HEK293 (cell line): ENCODE results near the gene ATP7B.
A peak's percentile ranks its signal among the peaks of the same experiment; 100 is the strongest.

Source experiments
- CTCF ChIA-PET: fragments of 350-600 bp; formaldehyde crosslinking; extraction: SDS; loops from one replicate; lab custom pipeline; 2021; ENCODE audit warnings: antibody characterized with exemption; lab: Yijun Ruan, JAX
- POLR2A ChIA-PET: fragments of 300-600 bp; formaldehyde crosslinking; extraction: SDS; loops from one replicate; lab custom pipeline; 2020; ENCODE audit warnings: antibody characterized with exemption, inconsistent platforms; lab: Yijun Ruan, JAX
- H3K27ac ChIP-seq: fragments of 200-500 bp; sonication (Bioruptor generic); 2 replicates; pipeline ENCODE4 v1.5.1; 2014; ENCODE audit warnings: low read depth, low read length, control low read depth, inconsistent platforms; ENCODE audit errors: extremely low read depth
- H3K36me3 ChIP-seq, 2 experiments: fragments of 200-500 bp in 1 of 2; sonication (Bioruptor generic) in 1 of 2; 1 replicate in 1 of 2; 2 replicates in 1 of 2; pipeline ENCODE4 v1.5.1; 2014 to 2017; ENCODE audit warnings: inconsistent platforms in 2 of 2, low read length in 2 of 2; ENCODE audit not compliant: control insufficient read depth in 2 of 2, insufficient read depth in 1 of 2
- H3K4me1 ChIP-seq: fragments of 200-500 bp; sonication (Bioruptor generic); 2 replicates; pipeline ENCODE4 v1.5.1; 2014; ENCODE audit warnings: mild to moderate bottlenecking, low read length, inconsistent platforms; ENCODE audit not compliant: control insufficient read depth, insufficient read depth
- H3K4me3 ChIP-seq: 2 replicates; pipeline ENCODE4 v1.5.1; 2011; ENCODE audit warnings: low read depth, mild to moderate bottlenecking, control low read depth, low read length, moderate library complexity
- H3K9me3 ChIP-seq: fragments of 200-500 bp; sonication (Bioruptor generic); 2 replicates; pipeline ENCODE4 v1.5.1; 2014; ENCODE audit warnings: low read depth, low read length, inconsistent platforms; ENCODE audit not compliant: control insufficient read depth, insufficient read depth
- GLIS1 ChIP-seq: fragments of 450-650 bp; formaldehyde crosslinking; IDR thresholded peaks from 2 replicates; pipeline ENCODE4 v1.5.1; 2016; ENCODE audit warnings: missing biosample characterization, missing genetic modification characterization
- GLIS2 ChIP-seq: fragments of 450-650 bp; formaldehyde crosslinking; IDR thresholded peaks from 2 replicates; pipeline ENCODE4 v1.5.1; 2016; ENCODE audit warnings: missing biosample characterization, missing genetic modification characterization
- HOXA7 ChIP-seq: sonication (generic); formaldehyde crosslinking; IDR thresholded peaks from 2 replicates; pipeline ENCODE4 v1.8.1; 2022; ENCODE audit warnings: missing genetic modification reagents, borderline replicate concordance
- WT1 ChIP-seq: fragments of 450-650 bp; formaldehyde crosslinking; IDR thresholded peaks from 2 replicates; pipeline ENCODE4 v1.5.1; 2016; ENCODE audit warnings: missing biosample characterization, missing genetic modification characterization
- YY2 ChIP-seq: fragments of 450-650 bp; formaldehyde crosslinking; IDR thresholded peaks from 2 replicates; pipeline ENCODE4 v1.5.1; 2016; ENCODE audit warnings: missing biosample characterization, missing genetic modification characterization
- ZFHX2 ChIP-seq: fragments of 450-650 bp; formaldehyde crosslinking; conservative IDR thresholded peaks from 2 replicates; pipeline ENCODE4 v1.5.1; 2016; ENCODE audit warnings: missing biosample characterization, missing genetic modification characterization
- ZNF138 ChIP-seq: fragments of 450-650 bp; formaldehyde crosslinking; IDR thresholded peaks from 2 replicates; pipeline ENCODE4 v1.5.1; 2016; ENCODE audit warnings: missing biosample characterization, missing genetic modification characterization, borderline replicate concordance
- ZNF223 ChIP-seq: fragments of 450-650 bp; formaldehyde crosslinking; IDR thresholded peaks from 2 replicates; pipeline ENCODE4 v1.5.1; 2016; ENCODE audit warnings: missing biosample characterization, missing genetic modification characterization
- ZNF24 ChIP-seq: fragments of 450-650 bp; formaldehyde crosslinking; IDR thresholded peaks from 2 replicates; pipeline ENCODE4 v1.5.1; 2016; ENCODE audit warnings: missing biosample characterization, missing genetic modification characterization
- ZNF354C ChIP-seq: fragments of 450-650 bp; formaldehyde crosslinking; IDR thresholded peaks from 2 replicates; pipeline ENCODE4 v1.5.1; 2016; ENCODE audit warnings: missing biosample characterization, missing genetic modification characterization, low read depth, borderline replicate concordance
- ZNF366 ChIP-seq: fragments of 450-650 bp; formaldehyde crosslinking; conservative IDR thresholded peaks from 2 replicates; pipeline ENCODE4 v1.5.1; 2016; ENCODE audit warnings: missing biosample characterization, missing genetic modification characterization
- ZNF433 ChIP-seq: fragments of 450-650 bp; formaldehyde crosslinking; IDR thresholded peaks from 2 replicates; pipeline ENCODE4 v1.5.1; 2016; ENCODE audit warnings: missing biosample characterization, missing genetic modification characterization, low read depth
- ZNF558 ChIP-seq: fragments of 450-650 bp; formaldehyde crosslinking; IDR thresholded peaks from 2 replicates; pipeline ENCODE4 v1.5.1; 2016; ENCODE audit warnings: missing biosample characterization, missing genetic modification characterization
- ZNF621 ChIP-seq: fragments of 450-650 bp; formaldehyde crosslinking; IDR thresholded peaks from 2 replicates; pipeline ENCODE4 v1.5.1; 2017; ENCODE audit warnings: missing biosample characterization, missing genetic modification characterization
- ZNF654 ChIP-seq: fragments of 450-650 bp; formaldehyde crosslinking; IDR thresholded peaks from 2 replicates; pipeline ENCODE4 v1.5.1; 2016; ENCODE audit warnings: low read depth, missing biosample characterization, missing genetic modification characterization
- ZNF837 ChIP-seq: fragments of 450-650 bp; formaldehyde crosslinking; IDR thresholded peaks from 2 replicates; pipeline ENCODE4 v1.5.1; 2016; ENCODE audit warnings: missing biosample characterization, missing genetic modification characterization
- ZSCAN23 ChIP-seq: fragments of 450-650 bp; formaldehyde crosslinking; IDR thresholded peaks from 2 replicates; pipeline ENCODE4 v1.5.1; 2016; ENCODE audit warnings: missing biosample characterization, missing genetic modification characterization
- TF ChIP-seq, protein P1 (sequence below): fragments of 450-650 bp; formaldehyde crosslinking; IDR thresholded peaks from 2 replicates; pipeline ENCODE4 v1.5.1; 2016; ENCODE audit warnings: missing biosample characterization, missing genetic modification characterization
- TF ChIP-seq, protein P2 (sequence below): sonication (generic); formaldehyde crosslinking; IDR thresholded peaks from 2 replicates; pipeline ENCODE4 v1.8.1; 2022; ENCODE audit warnings: mild to moderate bottlenecking, moderate library complexity, missing genetic modification reagents
- TF ChIP-seq, protein P3 (sequence below): IDR thresholded peaks from 2 replicates; pipeline ENCODE4 v1.6.1; 2011; ENCODE audit warnings: mild to moderate bottlenecking, low read depth, low read length, borderline replicate concordance
- TF ChIP-seq, protein P4 (sequence below): fragments of 450-650 bp; formaldehyde crosslinking; IDR thresholded peaks from 2 replicates; pipeline ENCODE4 v1.5.1; 2016; ENCODE audit warnings: missing biosample characterization, missing genetic modification characterization
- TF ChIP-seq, protein P5 (sequence below): fragments of 450-650 bp; formaldehyde crosslinking; IDR thresholded peaks from 2 replicates; pipeline ENCODE4 v1.5.1; 2017; ENCODE audit warnings: missing biosample characterization, missing genetic modification characterization

ATP7B gene

DNA sequence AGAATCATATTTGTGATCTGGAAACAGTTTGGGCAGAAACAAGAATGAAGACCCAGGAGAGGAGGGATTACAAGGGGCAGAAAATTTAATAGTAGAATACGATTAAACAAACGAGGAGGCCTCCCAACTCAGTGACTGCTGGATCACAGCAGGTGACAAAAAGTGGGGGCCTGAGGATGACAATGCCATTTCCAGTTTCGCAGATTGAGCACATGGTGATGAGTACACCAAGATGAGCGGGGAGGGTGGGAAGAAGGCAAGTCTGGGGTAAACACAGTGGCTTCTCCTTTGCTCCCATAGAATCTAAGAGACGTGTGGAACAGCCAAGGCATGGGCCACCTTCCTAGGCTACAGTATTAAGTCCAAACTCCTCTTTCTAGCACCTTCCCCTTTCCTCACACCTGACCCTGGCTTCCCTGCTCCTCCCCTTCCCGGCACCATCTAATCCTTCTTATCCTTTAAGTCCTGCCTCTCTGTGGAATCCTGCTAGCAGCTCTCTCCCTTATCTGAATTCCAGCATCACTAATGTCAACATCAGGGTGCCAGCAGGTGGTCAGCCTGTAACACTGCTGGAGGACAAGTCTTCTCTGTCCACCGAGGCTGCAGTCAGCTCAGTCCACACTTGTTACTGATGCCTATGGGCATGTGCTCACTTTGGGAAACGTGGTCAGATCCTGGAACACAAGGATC lies 13.5 kb downstream of the ATP7B start (continued):
- TF ChIP-seq, protein P1, sequence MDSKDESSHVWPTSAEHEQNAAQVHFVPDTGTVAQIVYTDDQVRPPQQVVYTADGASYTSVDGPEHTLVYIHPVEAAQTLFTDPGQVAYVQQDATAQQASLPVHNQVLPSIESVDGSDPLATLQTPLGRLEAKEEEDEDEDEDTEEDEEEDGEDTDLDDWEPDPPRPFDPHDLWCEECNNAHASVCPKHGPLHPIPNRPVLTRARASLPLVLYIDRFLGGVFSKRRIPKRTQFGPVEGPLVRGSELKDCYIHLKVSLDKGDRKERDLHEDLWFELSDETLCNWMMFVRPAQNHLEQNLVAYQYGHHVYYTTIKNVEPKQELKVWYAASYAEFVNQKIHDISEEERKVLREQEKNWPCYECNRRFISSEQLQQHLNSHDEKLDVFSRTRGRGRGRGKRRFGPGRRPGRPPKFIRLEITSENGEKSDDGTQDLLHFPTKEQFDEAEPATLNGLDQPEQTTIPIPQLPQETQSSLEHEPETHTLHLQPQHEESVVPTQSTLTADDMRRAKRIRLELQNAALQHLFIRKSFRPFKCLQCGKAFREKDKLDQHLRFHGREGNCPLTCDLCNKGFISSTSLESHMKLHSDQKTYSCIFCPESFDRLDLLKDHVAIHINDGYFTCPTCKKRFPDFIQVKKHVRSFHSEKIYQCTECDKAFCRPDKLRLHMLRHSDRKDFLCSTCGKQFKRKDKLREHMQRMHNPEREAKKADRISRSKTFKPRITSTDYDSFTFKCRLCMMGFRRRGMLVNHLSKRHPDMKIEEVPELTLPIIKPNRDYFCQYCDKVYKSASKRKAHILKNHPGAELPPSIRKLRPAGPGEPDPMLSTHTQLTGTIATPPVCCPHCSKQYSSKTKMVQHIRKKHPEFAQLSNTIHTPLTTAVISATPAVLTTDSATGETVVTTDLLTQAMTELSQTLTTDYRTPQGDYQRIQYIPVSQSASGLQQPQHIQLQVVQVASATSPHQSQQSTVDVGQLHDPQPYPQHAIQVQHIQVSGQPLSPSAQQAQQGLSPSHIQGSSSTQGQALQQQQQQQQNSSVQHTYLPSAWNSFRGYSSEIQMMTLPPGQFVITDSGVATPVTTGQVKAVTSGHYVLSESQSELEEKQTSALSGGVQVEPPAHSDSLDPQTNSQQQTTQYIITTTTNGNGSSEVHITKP (tag by site-specific recombination) = 0 out of 2 replicates have a peak, but pooled peaks have one; percentile 15
- TF ChIP-seq ZFHX2 (tag by site-specific recombination) = no peak

DNA sequence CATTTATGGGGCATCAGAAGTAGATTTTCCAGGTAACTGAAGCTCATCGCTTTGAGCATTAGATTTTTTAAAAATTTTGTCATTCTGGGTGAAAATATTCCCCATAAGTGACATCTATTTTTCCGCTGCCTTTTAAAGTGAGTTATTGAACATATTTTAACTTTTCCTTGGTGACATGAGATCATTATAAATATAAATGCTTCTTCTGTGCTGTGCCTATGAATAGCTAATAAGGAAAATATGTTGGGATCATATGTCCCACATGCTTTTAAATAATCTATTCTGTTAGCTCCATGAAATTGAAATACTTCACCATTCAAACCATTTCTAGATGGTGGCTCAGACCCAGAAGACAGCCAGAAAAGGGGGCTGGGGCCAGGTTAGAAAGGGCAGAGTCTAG lies 14.1 kb downstream of the ATP7B start:
- H3K36me3 ChIP-seq = no peaks in the 10 kb centered on the region
- no peak overlapping the region for H3K4me3 ChIP-seq
- H3K9me3 ChIP-seq = no peaks in the 10 kb centered on the region
- H3K4me1 ChIP-seq = peaks cover 14% of the 10 kb centered on the region
- ChIA-PET CTCF (no interaction called here), POLR2A (no interaction called here)
- TF ChIP-seq, protein P2, sequence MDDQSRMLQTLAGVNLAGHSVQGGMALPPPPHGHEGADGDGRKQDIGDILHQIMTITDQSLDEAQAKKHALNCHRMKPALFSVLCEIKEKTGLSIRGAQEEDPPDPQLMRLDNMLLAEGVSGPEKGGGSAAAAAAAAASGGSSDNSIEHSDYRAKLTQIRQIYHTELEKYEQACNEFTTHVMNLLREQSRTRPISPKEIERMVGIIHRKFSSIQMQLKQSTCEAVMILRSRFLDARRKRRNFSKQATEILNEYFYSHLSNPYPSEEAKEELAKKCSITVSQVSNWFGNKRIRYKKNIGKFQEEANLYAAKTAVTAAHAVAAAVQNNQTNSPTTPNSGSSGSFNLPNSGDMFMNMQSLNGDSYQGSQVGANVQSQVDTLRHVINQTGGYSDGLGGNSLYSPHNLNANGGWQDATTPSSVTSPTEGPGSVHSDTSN = no peak
- TF ChIP-seq ZNF24 (tag by site-specific recombination) (no peak), ZNF558 (tag by site-specific recombination) (no peak), ZSCAN23 (no peak), ZNF366 (tag by site-specific recombination) (no peak), HOXA7 (CRISPR knock-in tag) (no peak), ZNF654 (tag by site-specific recombination) (no peak), ZNF621 (tag by site-specific recombination) (no peak), YY2 (tag by site-specific recombination) (no peak), GLIS1 (no peak), ZNF138 (tag by site-specific recombination) (no peak), ZNF837 (tag by site-specific recombination) (no peak)
- TF ChIP-seq, protein P3, sequence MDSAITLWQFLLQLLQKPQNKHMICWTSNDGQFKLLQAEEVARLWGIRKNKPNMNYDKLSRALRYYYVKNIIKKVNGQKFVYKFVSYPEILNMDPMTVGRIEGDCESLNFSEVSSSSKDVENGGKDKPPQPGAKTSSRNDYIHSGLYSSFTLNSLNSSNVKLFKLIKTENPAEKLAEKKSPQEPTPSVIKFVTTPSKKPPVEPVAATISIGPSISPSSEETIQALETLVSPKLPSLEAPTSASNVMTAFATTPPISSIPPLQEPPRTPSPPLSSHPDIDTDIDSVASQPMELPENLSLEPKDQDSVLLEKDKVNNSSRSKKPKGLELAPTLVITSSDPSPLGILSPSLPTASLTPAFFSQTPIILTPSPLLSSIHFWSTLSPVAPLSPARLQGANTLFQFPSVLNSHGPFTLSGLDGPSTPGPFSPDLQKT = no peak
- TF ChIP-seq, protein P4, sequence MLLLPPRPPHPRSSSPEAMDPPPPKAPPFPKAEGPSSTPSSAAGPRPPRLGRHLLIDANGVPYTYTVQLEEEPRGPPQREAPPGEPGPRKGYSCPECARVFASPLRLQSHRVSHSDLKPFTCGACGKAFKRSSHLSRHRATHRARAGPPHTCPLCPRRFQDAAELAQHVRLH (tag by site-specific recombination) = no peak
- no peak overlapping the region for H3K27ac ChIP-seq

DNA sequence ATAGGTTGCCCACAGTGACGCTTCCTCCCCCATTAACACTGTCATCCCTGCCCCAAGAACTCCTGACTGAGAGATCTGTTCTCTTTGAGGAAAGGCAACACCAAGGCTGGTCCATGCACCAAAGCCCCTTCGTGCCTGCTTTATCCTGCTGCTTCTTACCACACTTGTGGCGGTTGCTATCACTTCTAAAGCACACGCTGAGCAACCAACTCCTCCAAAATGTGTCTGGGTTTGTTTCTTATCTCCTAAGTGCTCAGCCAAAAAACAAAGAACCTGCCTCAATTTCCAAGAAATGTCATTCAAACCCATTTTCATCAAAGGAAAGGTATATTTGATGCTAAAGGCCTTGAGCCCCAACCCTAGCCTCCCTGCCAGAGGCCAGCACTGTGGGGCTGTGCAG lies 14.6 kb downstream of the ATP7B start:
- Histone ChIP-seq H3K4me3 (no peak overlapping the region), H3K27ac (no peak overlapping the region), H3K36me3 (no peaks in the 10 kb centered on the region), H3K9me3 (no peaks in the 10 kb centered on the region), H3K4me1 (peaks cover 14% of the 10 kb centered on the region)
- TF ChIP-seq ZNF354C (tag by site-specific recombination) = no peak
- TF ChIP-seq GLIS1 = 0 out of 2 replicates have a peak, but pooled peaks have one; percentile 1
- TF ChIP-seq ZNF433 (tag by site-specific recombination) = no peak
- TF ChIP-seq ZNF223 (tag by site-specific recombination) = no peak
- TF ChIP-seq WT1 (tag by site-specific recombination) = no peak
- TF ChIP-seq, protein P5, sequence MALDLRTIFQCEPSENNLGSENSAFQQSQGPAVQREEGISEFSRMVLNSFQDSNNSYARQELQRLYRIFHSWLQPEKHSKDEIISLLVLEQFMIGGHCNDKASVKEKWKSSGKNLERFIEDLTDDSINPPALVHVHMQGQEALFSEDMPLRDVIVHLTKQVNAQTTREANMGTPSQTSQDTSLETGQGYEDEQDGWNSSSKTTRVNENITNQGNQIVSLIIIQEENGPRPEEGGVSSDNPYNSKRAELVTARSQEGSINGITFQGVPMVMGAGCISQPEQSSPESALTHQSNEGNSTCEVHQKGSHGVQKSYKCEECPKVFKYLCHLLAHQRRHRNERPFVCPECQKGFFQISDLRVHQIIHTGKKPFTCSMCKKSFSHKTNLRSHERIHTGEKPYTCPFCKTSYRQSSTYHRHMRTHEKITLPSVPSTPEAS (tag by site-specific recombination) = no peak
- TF ChIP-seq GLIS2 (tag by site-specific recombination) = 0 out of 2 replicates have a peak, but pooled peaks have one; percentile 1
- POLR2A ChIA-PET = no interaction called here
- CTCF ChIA-PET = no interaction called here
